Gastrocnemius medialis (tissue), 4 donors: ENCODE results near the gene H3-3A. TPM values are rescaled to one million over a fixed set of nuclear protein-coding genes. Genes with fewer than 3 reads are reported as not detected.

ENCODE experiments used
- ATAC-seq, 2 donors: fragments of 150-250 bp; one replicate each; pipeline ENCODE4 v1.9.1; 2016
- DNase-seq, 2 donors: peaks; one replicate each; pipeline ENCODE4 v3.0.0-alpha.2; 2019
- H3K27ac ChIP-seq, 4 donors: fragments of 200-600 bp; sonication (generic); 1 replicate in 1 of 4; 2 replicates in 3 of 4; pipeline ENCODE4 v1.5.1; 2016 to 2018; ENCODE audit warnings: mild to moderate bottlenecking in 2 of 4, moderate library complexity in 1 of 4
- H3K27me3 ChIP-seq, 3 donors: fragments of 200-600 bp; sonication (generic) in 2 of 3; 1 replicate in 1 of 3; 2 replicates in 2 of 3; pipeline versions ENCODE4 v1.5.1 to v1.6.0; 2016 to 2019; ENCODE audit warnings: mild to moderate bottlenecking in 1 of 3, moderate library complexity in 1 of 3
- H3K36me3 ChIP-seq, 2 donors: fragments of 200-600 bp; sonication (generic) in 1 of 2; one replicate each; pipeline ENCODE4 v1.5.1; 2017 to 2018
- H3K4me1 ChIP-seq, 2 donors: fragments of 200-600 bp; sonication (generic) in 1 of 2; one replicate each; pipeline ENCODE4 v1.5.1; 2016 to 2017; ENCODE audit warnings: mild to moderate bottlenecking in 2 of 2
- H3K4me3 ChIP-seq, 4 donors: fragments of 200-600 bp; sonication (generic) in 3 of 4; 1 replicate in 1 of 4; 2 replicates in 3 of 4; pipeline ENCODE4 v1.5.1; 2016 to 2019; ENCODE audit warnings: mild to moderate bottlenecking in 2 of 4
- H3K9me3 ChIP-seq, 3 donors: fragments of 200-600 bp; sonication (generic) in 2 of 3; 1 replicate in 1 of 3; 2 replicates in 2 of 3; pipeline ENCODE4 v1.5.1; 2016 to 2019
- CTCF ChIP-seq, 5 experiments: fragments of 450-650 bp in 3 of 5; fragments of 200-600 bp in 2 of 5; sonication (generic) in 2 of 5; IDR thresholded peaks in 4 of 5; conservative IDR thresholded peaks in 1 of 5; 1 replicate in 4 of 5; 2 replicates in 1 of 5; pipeline ENCODE4 v1.5.1; 2016 to 2019; ENCODE audit warnings: antibody characterized with exemption in 5 of 5, mild to moderate bottlenecking in 3 of 5, moderate library complexity in 3 of 5
- POLR2A ChIP-seq, 2 donors: fragments of 450-650 bp; IDR thresholded peaks; one replicate each; pipeline ENCODE4 v1.6.1; 2017; ENCODE audit warnings: antibody characterized with exemption in 2 of 2, mild to moderate bottlenecking in 2 of 2, moderate library complexity in 2 of 2
- in situ Hi-C, 4 donors: fragments of 200-750 bp; cut with MboI; loops; one replicate each; pipeline versions ENCODE4 v1.15.0 to v1.8.0; 2017; ENCODE audit warnings: low sequenced_read_pairs in 4 of 4
- intact Hi-C: fragments of 100-400 bp; cut with DNase I; formaldehyde crosslinking; loops from one replicate; pipeline ENCODE4 v1.15.1; 2023; ENCODE audit warnings: low total_unique reads
- total RNA-seq, 4 donors: library from RNA; depleted of rRNA; stranded (reverse); fragments of >200 nt; gene quantifications; one replicate each; pipeline versions ENCODE4 v1.1.0 to v1.2.3, GENCODE V29; 2016

H3-3A gene
- total RNA-seq, 4 donors from 2014 or later = 163 to 289 (median 191) TPM

- intact Hi-C loops (loop anchor here (1.0 to 5.0 kb wide), 6 partner anchors 48 to 635 kb away; partner anchors contain the start of genes ACBD3, ENAH, LBR and SDE2), in situ Hi-C loops (loop anchor here in 2 of 4 donors (10.0 kb wide), 2 partner anchors 63 to 123 kb away; partner anchors contain the start of gene ACBD3 (in 1 of the 2))
- DNase-seq (peak; percentile 55 to 74), ATAC-seq (peak; percentile 66 to 68)
- H3K27me3 ChIP-seq = no peaks in the 10 kb centered on the region
- peak overlapping the region; percentile 94 to 99 (median 98) for H3K27ac ChIP-seq
- TF ChIP-seq CTCF (IDR thresholded peaks at IDR 0.05 in 4 of 5, conservative IDR thresholded peaks at IDR 0.05 in 1 of 5) = no peak
- TF ChIP-seq POLR2A (IDR thresholded peaks at IDR 0.05) = peak; percentile 39 to 69
- H3K4me1 ChIP-seq = peaks cover 31% of the 10 kb centered on the region in 2 donors
- peaks cover 0 to 23% of the 10 kb centered on the region in 2 donors for H3K36me3 ChIP-seq
- peak overlapping the region; percentile 73 to 92 (median 77) for H3K4me3 ChIP-seq
- H3K9me3 ChIP-seq = no peaks in the 10 kb centered on the region
Observed at GRCh38 chr1:226061841-226062557, 517 bp upstream of the H3-3A start.

DNA sequence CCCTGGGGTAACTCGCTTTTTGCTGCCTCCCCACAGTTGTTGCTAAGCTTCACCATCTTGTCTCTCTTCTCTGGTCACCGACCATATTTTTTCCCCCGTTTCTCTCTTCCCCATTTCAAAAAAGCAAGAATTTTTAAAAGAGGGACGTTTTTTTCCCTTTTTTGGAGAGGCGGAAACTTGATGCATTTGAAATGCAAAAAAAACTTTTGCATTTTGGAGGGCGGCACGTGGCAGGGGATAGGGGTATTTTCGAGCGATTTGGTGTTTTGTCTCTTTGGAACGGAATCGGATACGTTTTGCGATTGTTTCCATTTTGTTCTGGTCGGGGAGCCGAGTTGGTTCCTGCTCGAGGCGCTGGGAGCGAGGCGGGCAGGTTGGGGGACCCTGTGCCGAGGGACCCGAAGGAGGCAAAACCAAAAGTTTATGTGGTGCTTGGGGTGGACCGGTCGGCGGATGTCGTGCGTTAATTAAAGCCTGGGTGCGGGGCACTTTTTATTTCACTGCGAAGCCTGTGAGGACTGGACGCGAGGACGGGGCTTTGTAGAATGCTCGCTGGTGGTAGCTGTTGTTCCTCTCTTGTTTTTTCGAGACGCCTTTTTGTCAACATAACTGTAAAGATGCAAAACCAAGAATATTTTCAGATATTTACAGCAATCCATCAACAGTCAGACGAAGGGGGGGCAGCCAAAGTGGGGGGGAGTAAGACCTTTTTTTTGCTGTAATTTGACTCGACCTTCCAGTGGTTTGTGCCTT is 884 bp downstream of the H3-3A start:
- peaks cover 31 to 34% of the 10 kb centered on the region in 2 donors for H3K4me1 ChIP-seq

GRCh38 chr1:226063977-226064815 is 1.7 kb downstream of the H3-3A start:
- peaks cover 0 to 39% of the 10 kb centered on the region in 2 donors for H3K36me3 ChIP-seq
- peak overlapping the region; percentile 71 to 92 (median 78) for H3K4me3 ChIP-seq
- no peak for ATAC-seq
- peaks cover 31 to 38% of the 10 kb centered on the region in 2 donors for H3K4me1 ChIP-seq
- no peak for DNase-seq
- in situ Hi-C loops (loop anchor here in 2 of 4 donors (10.0 kb wide), 2 partner anchors 61 to 121 kb away; partner anchors contain the start of gene ACBD3 (in 1 of the 2)), intact Hi-C loops (loop anchor here (2.0 to 5.0 kb wide), 5 partner anchors 19 to 637 kb away; partner anchors contain the start of genes ACBD3, ENAH, LBR and TMEM63A)
- peak overlapping the region; percentile 94 to 99 (median 98) for H3K27ac ChIP-seq
- H3K9me3 ChIP-seq = no peaks in the 10 kb centered on the region
- no peaks in the 10 kb centered on the region for H3K27me3 ChIP-seq
- TF ChIP-seq CTCF (IDR thresholded peaks at IDR 0.05 in 4 of 5, conservative IDR thresholded peaks at IDR 0.05 in 1 of 5) = peak; percentile 66 to 90 (median 82)
- TF ChIP-seq POLR2A (IDR thresholded peaks at IDR 0.05) = peak; percentile 32 to 48

More for the DNA sequence above, 884 bp downstream of the H3-3A start:
- Histone ChIP-seq H3K36me3 (peaks cover 0 to 35% of the 10 kb centered on the region in 2 donors), H3K9me3 (no peaks in the 10 kb centered on the region), H3K27me3 (no peaks in the 10 kb centered on the region), H3K4me3 (peak overlapping the region; percentile 71 to 92 (median 78)), H3K27ac (peak overlapping the region; percentile 94 to 99 (median 98))
- DNase-seq = peak; percentile 32 to 33
- TF ChIP-seq POLR2A (IDR thresholded peaks at IDR 0.05) (peak in 1 of 2 donors; percentile 10), CTCF (IDR thresholded peaks at IDR 0.05 in 4 of 5, conservative IDR thresholded peaks at IDR 0.05 in 1 of 5) (no peak)
- peak; percentile 32 for ATAC-seq
- intact Hi-C loops (loop anchor here (2.0 to 5.0 kb wide), 4 partner anchors 123 to 636 kb away; partner anchors contain the start of genes ACBD3, ENAH, LBR and TMEM63A), in situ Hi-C loops (loop anchor here in 2 of 4 donors (10.0 kb wide), 2 partner anchors 61 to 121 kb away; partner anchors contain the start of gene ACBD3 (in 1 of the 2))
